Activated CD8-positive, alpha-beta memory T cell treated with anti-CD3 and anti-CD28 coated beads for 4 hours (primary cell): ENCODE data around the gene HCAR1.
"Not testable (repeated sequence)": the region's sequence is repeated elsewhere in the genome, so short reads cannot be mapped to it uniquely, and the experiment has no call there.

ENCODE experiments used
- DNase-seq, 2 donors: peaks; one replicate each; pipeline ENCODE4 v3.0.0-alpha.2; 2020; ENCODE audit warnings: low read depth in 2 of 2

Gene HCAR1

GRCh38 chr12:122721057-122721545 is 9.5 kb downstream of the HCAR1 start:
- no peak for DNase-seq

- not testable (repeated sequence) for DNase-seq
These were observed 14.0 kb downstream of the HCAR1 start, which contains the start of gene HCAR3 for GRCh38 chr12:122716658-122717057. Gene HCAR3, minus strand, starts transcription at chr12:122716811. Its CDS starts 74 bp downstream, at chr12:122716737.

GRCh38 chr12:122715211-122715610 is 15.4 kb downstream of the HCAR1 start:
- not testable (repeated sequence) for DNase-seq

GRCh38 chr12:122713491-122714188 is 17.0 kb downstream of the HCAR1 start:
- DNase-seq = not testable (repeated sequence)

- DNase-seq = not testable (repeated sequence)
These were observed 19.4 kb downstream of the HCAR1 start for GRCh38 chr12:122711266-122711665.

GRCh38 chr12:122710341-122710740 is 20.3 kb downstream of the HCAR1 start:
- not testable (repeated sequence) for DNase-seq

GRCh38 chr12:122709287-122709686 is 21.4 kb downstream of the HCAR1 start:
- not testable (repeated sequence) for DNase-seq

GRCh38 chr12:122703841-122704240 is 26.8 kb downstream of the HCAR1 start:
- not testable (repeated sequence) for DNase-seq

GRCh38 chr12:122702890-122703611 is 27.6 kb downstream of the HCAR1 start, which contains the start of gene HCAR2:
Gene HCAR2, minus strand, starts transcription at chr12:122703357. Its CDS starts 74 bp downstream, at chr12:122703283.
- DNase-seq = not testable (repeated sequence)

- not testable (repeated sequence) for DNase-seq
These were observed 29.2 kb downstream of the HCAR1 start for GRCh38 chr12:122701481-122701880.

- not testable (repeated sequence) for DNase-seq
These were observed 30.5 kb downstream of the HCAR1 start for GRCh38 chr12:122700038-122700710.

GRCh38 chr12:122696922-122697321 is 33.7 kb downstream of the HCAR1 start:
- DNase-seq = not testable (repeated sequence)

- DNase-seq = no peak
These were observed 39.1 kb downstream of the HCAR1 start for GRCh38 chr12:122691566-122691965.

- DNase-seq = no peak
These were observed 42.4 kb downstream of the HCAR1 start for GRCh38 chr12:122688291-122688690.

GRCh38 chr12:122687086-122687485 is 43.6 kb downstream of the HCAR1 start:
- DNase-seq = no peak

GRCh38 chr12:122686538-122686937 is 44.1 kb downstream of the HCAR1 start:
- no peak for DNase-seq

- DNase-seq = no peak
These were observed 46.3 kb downstream of the HCAR1 start for GRCh38 chr12:122684297-122684813.

GRCh38 chr12:122681814-122682213 is 48.8 kb downstream of the HCAR1 start:
- no peak for DNase-seq

GRCh38 chr12:122680989-122681388 is 49.7 kb downstream of the HCAR1 start:
- DNase-seq = not testable (repeated sequence)

GRCh38 chr12:122676781-122677180 is 53.9 kb downstream of the HCAR1 start:
- DNase-seq = not testable (repeated sequence)
